Ascending aorta (tissue), 2 donors: ENCODE results near the gene HACD3. TPM values are rescaled to one million over a fixed set of nuclear protein-coding genes. Genes with fewer than 3 reads are reported as not detected.

Source experiments
- DNase-seq, 2 donors: peaks; one replicate each; pipeline ENCODE4 v3.0.0-alpha.2; 2019; ENCODE audit warnings: low spot score in 2 of 2
- H3K27ac ChIP-seq, 2 donors: fragments of 200-600 bp; sonication (generic); one replicate each; pipeline ENCODE4 v1.5.1; 2016 to 2017; ENCODE audit warnings: mild to moderate bottlenecking in 1 of 2
- H3K27me3 ChIP-seq: fragments of 200-600 bp; sonication (generic); one replicate; pipeline ENCODE4 v1.5.1; 2017
- H3K36me3 ChIP-seq, 2 donors: fragments of 200-600 bp; sonication (generic); one replicate each; pipeline ENCODE4 v1.5.1; 2016
- H3K4me1 ChIP-seq, 2 donors: fragments of 200-600 bp; sonication (generic); one replicate each; pipeline ENCODE4 v1.5.1; 2016 to 2017; ENCODE audit warnings: mild to moderate bottlenecking in 1 of 2
- H3K4me3 ChIP-seq, 2 donors: fragments of 200-600 bp; sonication (generic); one replicate each; pipeline ENCODE4 v1.5.1; 2016 to 2017; ENCODE audit warnings: mild to moderate bottlenecking in 1 of 2
- H3K9me3 ChIP-seq, 2 donors: fragments of 200-600 bp; sonication (generic); one replicate each; pipeline ENCODE4 v1.5.1; 2016
- intact Hi-C: fragments of 100-400 bp; cut with DNase I; formaldehyde crosslinking; loops from one replicate; pipeline ENCODE4 v1.15.1; 2023
- total RNA-seq: library from RNA; depleted of rRNA; stranded (reverse); fragments of >200 nt; gene quantifications from one replicate; pipeline ENCODE4 v1.1.0, GENCODE V29; 2016
- TF ChIP-seq, protein P1 (sequence below), 3 experiments: fragments of 200-600 bp in 2 of 3; fragments of 450-650 bp in 1 of 3; sonication (generic) in 2 of 3; IDR thresholded peaks; one replicate each; pipeline ENCODE4 v1.5.1; 2016 to 2019; ENCODE audit warnings: antibody characterized with exemption in 3 of 3, mild to moderate bottlenecking in 1 of 3, moderate library complexity in 1 of 3

The HACD3 gene
- total RNA-seq, 1 donor from 2014 or later: 46.2 TPM

DNA sequence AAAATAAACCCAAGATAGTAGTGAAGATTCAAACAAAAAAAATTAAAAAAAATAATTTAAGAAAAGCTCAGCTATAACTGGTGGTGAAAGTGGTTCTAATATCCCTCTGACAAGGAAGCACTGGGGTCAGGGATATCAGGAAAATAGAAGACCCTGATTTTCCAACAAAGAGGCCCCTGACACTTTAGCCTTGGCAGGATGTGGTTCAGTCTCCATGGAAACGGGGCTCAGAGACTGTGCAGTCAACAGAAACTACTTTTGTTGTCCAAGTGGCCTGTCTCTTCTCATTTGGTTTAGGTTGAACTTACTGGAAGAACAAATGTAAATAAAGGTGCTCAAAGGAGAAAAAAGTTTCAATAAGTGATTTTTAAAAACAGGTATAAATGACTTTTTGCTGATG, 53.4 kb downstream of the HACD3 start:
- Histone ChIP-seq H3K27me3 (no peaks in the 10 kb centered on the region), H3K36me3 (peaks cover 45 to 91% of the 10 kb centered on the region in 2 donors), H3K4me1 (no peaks in the 10 kb centered on the region), H3K4me3 (no peak overlapping the region), H3K27ac (no peak overlapping the region), H3K9me3 (no peaks in the 10 kb centered on the region)
- intact Hi-C loops: no loop called here
- TF ChIP-seq, protein P1, sequence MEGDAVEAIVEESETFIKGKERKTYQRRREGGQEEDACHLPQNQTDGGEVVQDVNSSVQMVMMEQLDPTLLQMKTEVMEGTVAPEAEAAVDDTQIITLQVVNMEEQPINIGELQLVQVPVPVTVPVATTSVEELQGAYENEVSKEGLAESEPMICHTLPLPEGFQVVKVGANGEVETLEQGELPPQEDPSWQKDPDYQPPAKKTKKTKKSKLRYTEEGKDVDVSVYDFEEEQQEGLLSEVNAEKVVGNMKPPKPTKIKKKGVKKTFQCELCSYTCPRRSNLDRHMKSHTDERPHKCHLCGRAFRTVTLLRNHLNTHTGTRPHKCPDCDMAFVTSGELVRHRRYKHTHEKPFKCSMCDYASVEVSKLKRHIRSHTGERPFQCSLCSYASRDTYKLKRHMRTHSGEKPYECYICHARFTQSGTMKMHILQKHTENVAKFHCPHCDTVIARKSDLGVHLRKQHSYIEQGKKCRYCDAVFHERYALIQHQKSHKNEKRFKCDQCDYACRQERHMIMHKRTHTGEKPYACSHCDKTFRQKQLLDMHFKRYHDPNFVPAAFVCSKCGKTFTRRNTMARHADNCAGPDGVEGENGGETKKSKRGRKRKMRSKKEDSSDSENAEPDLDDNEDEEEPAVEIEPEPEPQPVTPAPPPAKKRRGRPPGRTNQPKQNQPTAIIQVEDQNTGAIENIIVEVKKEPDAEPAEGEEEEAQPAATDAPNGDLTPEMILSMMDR (IDR thresholded peaks at IDR 0.05): no peak
- no peak for DNase-seq

- intact Hi-C loops: no loop called here
- TF ChIP-seq, protein P1 (IDR thresholded peaks at IDR 0.05): no peak
- Histone ChIP-seq H3K36me3 (peaks cover 44 to 89% of the 10 kb centered on the region in 2 donors), H3K9me3 (no peaks in the 10 kb centered on the region), H3K27ac (no peak overlapping the region), H3K27me3 (no peaks in the 10 kb centered on the region), H3K4me3 (no peak overlapping the region), H3K4me1 (no peaks in the 10 kb centered on the region)
- DNase-seq: no peak
Measured at GRCh38 chr15:65584241-65584640, 54.0 kb downstream of the HACD3 start.

DNA sequence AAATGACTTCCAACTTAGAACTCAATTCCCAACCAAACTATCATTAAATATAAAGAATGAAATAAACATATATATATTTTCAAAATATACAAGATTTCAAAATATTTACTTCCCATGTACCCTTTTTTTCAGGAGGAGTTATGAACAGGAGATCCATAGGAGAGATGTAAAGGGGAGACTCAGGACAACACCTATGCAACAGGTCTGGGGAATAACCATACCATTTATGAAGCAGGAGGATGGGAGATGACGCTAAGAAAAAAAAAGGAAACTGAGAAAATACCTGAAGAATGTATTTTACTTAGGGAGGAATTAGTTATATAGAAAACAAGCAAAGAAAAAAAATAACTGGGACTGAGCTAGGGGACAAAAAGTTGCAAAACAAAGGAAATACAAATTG, 56.8 kb downstream of the HACD3 start:
- no peak overlapping the region for H3K4me3 ChIP-seq
- intact Hi-C loops: no loop called here
- TF ChIP-seq, protein P1 (IDR thresholded peaks at IDR 0.05): no peak
- DNase-seq: no peak
- no peaks in the 10 kb centered on the region for H3K27me3 ChIP-seq
- H3K27ac ChIP-seq: no peak overlapping the region
- H3K4me1 ChIP-seq: no peaks in the 10 kb centered on the region
- peaks cover 55 to 91% of the 10 kb centered on the region in 2 donors for H3K36me3 ChIP-seq
- no peaks in the 10 kb centered on the region for H3K9me3 ChIP-seq

DNA sequence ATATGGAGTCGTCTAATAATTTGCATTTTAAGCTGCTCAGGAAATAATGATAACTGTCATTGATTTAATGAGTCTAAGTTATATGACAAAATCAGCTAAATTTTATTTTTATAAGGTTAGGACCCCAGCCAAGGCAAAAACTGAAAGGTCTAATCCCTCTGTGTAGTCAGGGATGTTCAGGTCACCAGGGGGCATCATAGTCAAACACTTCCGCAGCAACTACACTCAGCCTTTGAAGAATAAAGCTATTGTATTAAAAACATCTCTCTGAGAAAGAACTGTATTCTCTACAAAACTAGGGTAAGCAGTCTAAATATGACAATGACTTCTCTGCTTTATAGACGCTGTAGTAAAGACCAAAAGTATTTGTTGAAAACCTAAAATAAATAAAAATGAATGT, 65.7 kb downstream of the HACD3 start:
- intact Hi-C loops: no loop called here
- TF ChIP-seq, protein P1 (IDR thresholded peaks at IDR 0.05): no peak
- DNase-seq: no peak
- Histone ChIP-seq H3K9me3 (no peaks in the 10 kb centered on the region), H3K4me3 (no peak overlapping the region), H3K4me1 (no peaks in the 10 kb centered on the region), H3K36me3 (peaks cover 72 to 85% of the 10 kb centered on the region in 2 donors), H3K27me3 (no peaks in the 10 kb centered on the region), H3K27ac (no peak overlapping the region)

DNA sequence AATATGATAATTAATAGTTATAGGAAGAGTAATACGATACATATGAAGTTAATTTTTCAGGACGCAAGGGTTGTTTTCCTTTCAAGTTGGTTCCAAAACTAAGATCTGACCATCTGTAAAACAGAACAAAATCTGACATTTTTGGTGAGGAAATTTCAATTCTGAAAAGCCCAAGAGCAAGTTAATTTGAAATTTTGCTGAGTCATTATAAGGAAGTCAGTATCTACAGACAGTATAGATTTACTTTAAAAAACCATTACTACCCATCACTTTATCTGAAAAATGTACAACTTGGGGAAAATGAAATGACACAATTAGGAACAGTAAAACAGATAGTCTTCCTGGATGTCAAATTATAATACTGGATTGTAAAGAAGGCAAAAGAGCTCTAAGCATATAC, 68.2 kb downstream of the HACD3 start:
- no peaks in the 10 kb centered on the region for H3K4me1 ChIP-seq
- H3K9me3 ChIP-seq: no peaks in the 10 kb centered on the region
- no peak overlapping the region for H3K4me3 ChIP-seq
- H3K36me3 ChIP-seq: peaks cover 67 to 78% of the 10 kb centered on the region in 2 donors
- H3K27me3 ChIP-seq: no peaks in the 10 kb centered on the region
- H3K27ac ChIP-seq: no peak overlapping the region
- intact Hi-C loops: no loop called here
- TF ChIP-seq, protein P1 (IDR thresholded peaks at IDR 0.05): no peak
- DNase-seq: no peak

- DNase-seq: no peak
- Histone ChIP-seq H3K27ac (no peak overlapping the region), H3K4me1 (no peaks in the 10 kb centered on the region), H3K9me3 (no peaks in the 10 kb centered on the region), H3K4me3 (no peak overlapping the region), H3K27me3 (no peaks in the 10 kb centered on the region), H3K36me3 (peaks cover 68 to 83% of the 10 kb centered on the region in 2 donors)
- TF ChIP-seq, protein P1 (IDR thresholded peaks at IDR 0.05): no peak
- intact Hi-C loops: no loop called here
Measured at GRCh38 chr15:65599677-65600076, 69.4 kb downstream of the HACD3 start.
